ENCODE results near the gene BCL2.

The BCL2 gene

GRCh38 chr18:63309422-63309821 is 10.1 kb downstream of the BCL2 start:
- DNase-seq (ENCODE audit: low spot score): peak; percentile 42

GRCh38 chr18:63307551-63308200 is 11.9 kb downstream of the BCL2 start:
- no peak for DNase-seq (ENCODE audit: low spot score)

GRCh38 chr18:63306819-63307550 is 12.6 kb downstream of the BCL2 start:
- no peak for DNase-seq (ENCODE audit: low spot score)

GRCh38 chr18:63306249-63306648 is 13.3 kb downstream of the BCL2 start:
- no peak for DNase-seq (ENCODE audit: low spot score)

GRCh38 chr18:63303547-63303946 is 16.0 kb downstream of the BCL2 start:
- no peak for DNase-seq (ENCODE audit: low spot score)

GRCh38 chr18:63302636-63303405 is 16.7 kb downstream of the BCL2 start:
- DNase-seq (ENCODE audit: low spot score): no peak

GRCh38 chr18:63302220-63302619 is 17.3 kb downstream of the BCL2 start:
- DNase-seq (ENCODE audit: low spot score): no peak

- DNase-seq (ENCODE audit: low spot score): no peak
Observed at GRCh38 chr18:63301434-63301833, 18.1 kb downstream of the BCL2 start.

GRCh38 chr18:63299837-63300745 is 19.5 kb downstream of the BCL2 start:
- DNase-seq (ENCODE audit: low spot score): peak; percentile 31

GRCh38 chr18:63298400-63299365 is 20.9 kb downstream of the BCL2 start:
- DNase-seq (ENCODE audit: low spot score): peak; percentile 59

- DNase-seq (ENCODE audit: low spot score): no peak
Observed at GRCh38 chr18:63297687-63298399, 21.7 kb downstream of the BCL2 start.

- no peak for DNase-seq (ENCODE audit: low spot score)
Observed at GRCh38 chr18:63293935-63294334, 25.6 kb downstream of the BCL2 start.

- no peak for DNase-seq (ENCODE audit: low spot score)
Observed at GRCh38 chr18:63292831-63293683, 26.5 kb downstream of the BCL2 start.

GRCh38 chr18:63291278-63291677 is 28.3 kb downstream of the BCL2 start:
- DNase-seq (ENCODE audit: low spot score): no peak

- peak; percentile 48 for DNase-seq (ENCODE audit: low spot score)
Observed at GRCh38 chr18:63290821-63291200, 28.8 kb downstream of the BCL2 start.

GRCh38 chr18:63290166-63290820 is 29.3 kb downstream of the BCL2 start:
- no peak for DNase-seq (ENCODE audit: low spot score)

- DNase-seq (ENCODE audit: low spot score): no peak
Observed at GRCh38 chr18:63288311-63288710, 31.3 kb downstream of the BCL2 start.

GRCh38 chr18:63287691-63288220 is 31.8 kb downstream of the BCL2 start:
- DNase-seq (ENCODE audit: low spot score): no peak

Data from CD4-positive, alpha-beta T cell treated with Interleukin-6 at 100 ng/mL for 8 hours (primary cell).